Colonic mucosa (tissue), 4 donors: ENCODE measurements around the gene SCRN1. TPM values are rescaled to one million over a fixed set of nuclear protein-coding genes. Genes with fewer than 3 reads are reported as not detected.

Experiments used
- DNase-seq: peaks from one replicate; pipeline ENCODE4 v3.0.0-alpha.2; 2020
- H3K27ac ChIP-seq: fragments of 200-600 bp; one replicate; pipeline ENCODE4 v1.8.0; 2021
- H3K27me3 ChIP-seq: fragments of 200-600 bp; one replicate; pipeline ENCODE4 v1.8.0; 2021
- H3K36me3 ChIP-seq: fragments of 200-600 bp; one replicate; pipeline ENCODE4 v1.8.0; 2021
- H3K4me1 ChIP-seq: fragments of 200-600 bp; one replicate; pipeline ENCODE4 v1.8.0; 2021; ENCODE audit warnings: mild to moderate bottlenecking
- H3K4me3 ChIP-seq: fragments of 200-600 bp; one replicate; pipeline ENCODE4 v1.8.0; 2021
- H3K9ac ChIP-seq, 2 donors: one replicate each; pipeline ENCODE4 v1.7.0; 2013; ENCODE audit warnings: control low read depth in 2 of 2, low read depth in 2 of 2, low read length in 2 of 2
- H3K9me3 ChIP-seq: fragments of 200-600 bp; one replicate; pipeline ENCODE4 v1.8.0; 2021
- CTCF ChIP-seq: fragments of 200-600 bp; IDR thresholded peaks from one replicate; pipeline ENCODE4 v1.8.0; 2022; ENCODE audit warnings: antibody characterized with exemption, mild to moderate bottlenecking
- intact Hi-C: fragments of 100-400 bp; cut with DNase I; formaldehyde crosslinking; loops from one replicate; pipeline ENCODE4 v1.14.1; 2022
- total RNA-seq, 2 donors: library from RNA; stranded (reverse); fragmentation: NEBNext Ultra II Directional in 1 of 2; extraction: Animal tissue kit (Norgen Biotek cat#: 25700) in 1 of 2; gene quantifications; one replicate each; pipeline ENCODE4 v1.2.1, GENCODE V29; 2021
- donor health status: healthy.
- donor health status: DM: no; HTN: no; CAD: no.
- donor health status: DM: no; HTN: no; CAD: no.

The SCRN1 gene
- total RNA-seq, 2 donors from 2014 or later: 13.2 to 17.1 TPM

DNA sequence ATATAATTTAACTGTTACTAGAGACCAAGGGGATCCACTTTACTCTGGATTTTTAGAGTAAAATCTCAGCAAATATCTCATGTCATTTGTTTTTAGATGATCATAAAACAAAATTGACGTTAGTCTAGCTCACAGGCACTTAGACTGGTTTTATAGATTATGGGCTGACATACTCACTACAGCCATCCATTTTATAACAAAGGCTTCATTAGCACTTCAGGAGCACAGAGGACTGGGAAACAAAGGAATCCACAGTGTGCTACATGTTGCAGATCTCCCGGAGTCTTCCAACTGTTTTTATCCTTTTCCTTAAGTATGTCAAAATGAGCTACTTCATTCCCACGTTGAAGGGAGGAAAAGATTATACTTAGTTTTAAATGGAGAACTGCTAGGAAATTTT, 15.9 kb upstream of the SCRN1 start:
- Histone ChIP-seq H3K9me3 (no peaks in the 10 kb centered on the region), H3K27me3 (no peaks in the 10 kb centered on the region), H3K9ac (no peak overlapping the region), H3K27ac (no peak overlapping the region), H3K4me1 (no peaks in the 10 kb centered on the region), H3K36me3 (no peaks in the 10 kb centered on the region), H3K4me3 (no peak overlapping the region)
- DNase-seq: no peak
- TF ChIP-seq CTCF: no peak
- intact Hi-C loops: no loop called here

DNA sequence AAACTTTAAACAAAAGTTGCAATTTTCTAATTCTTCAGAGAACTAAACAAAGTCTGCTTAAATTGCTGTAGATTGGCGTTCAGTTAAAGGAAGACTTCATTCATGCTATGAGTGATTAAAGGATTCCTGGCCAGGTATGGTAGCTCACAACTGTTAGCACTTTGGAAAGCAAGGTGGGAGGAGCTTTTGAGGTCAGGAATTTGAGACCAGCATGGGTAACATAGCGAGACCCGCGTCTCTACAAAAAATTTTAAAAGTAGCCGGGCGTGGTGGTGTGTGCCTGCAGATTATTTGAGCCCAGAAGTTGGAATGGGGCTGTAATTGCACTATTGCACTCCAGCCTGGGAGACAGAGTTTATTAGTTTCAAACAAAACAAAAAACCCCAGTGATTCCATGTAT, 13.5 kb upstream of the SCRN1 start:
- intact Hi-C loops: no loop called here
- Histone ChIP-seq H3K9ac (no peak overlapping the region), H3K9me3 (no peaks in the 10 kb centered on the region), H3K36me3 (no peaks in the 10 kb centered on the region), H3K27me3 (no peaks in the 10 kb centered on the region), H3K4me3 (no peak overlapping the region), H3K4me1 (no peaks in the 10 kb centered on the region), H3K27ac (no peak overlapping the region)
- DNase-seq: no peak
- no peak for TF ChIP-seq CTCF

DNA sequence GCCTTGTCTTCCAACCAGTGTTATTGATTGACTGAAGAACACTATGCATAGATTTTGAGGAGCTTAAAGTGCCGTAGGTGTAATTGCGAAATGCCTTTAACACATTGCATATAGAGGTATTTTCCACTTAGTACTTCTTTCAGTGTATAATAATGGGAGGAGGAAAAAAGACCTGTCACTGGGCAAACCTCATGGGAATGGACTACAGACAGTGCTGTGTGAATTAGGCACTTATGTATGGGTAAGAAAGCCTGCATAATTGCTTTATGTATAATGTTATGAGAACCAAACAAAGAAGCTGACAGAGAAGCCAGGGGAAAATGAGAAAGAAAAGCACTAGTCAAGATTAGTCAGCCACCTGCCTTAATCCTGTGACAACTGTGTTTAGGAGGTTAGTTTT, 12.4 kb upstream of the SCRN1 start:
- intact Hi-C loops: no loop called here
- Histone ChIP-seq H3K27me3 (no peaks in the 10 kb centered on the region), H3K4me3 (no peak overlapping the region), H3K9ac (no peak overlapping the region), H3K9me3 (no peaks in the 10 kb centered on the region), H3K27ac (no peak overlapping the region), H3K36me3 (no peaks in the 10 kb centered on the region), H3K4me1 (no peaks in the 10 kb centered on the region)
- no peak for TF ChIP-seq CTCF
- no peak for DNase-seq

- Histone ChIP-seq H3K36me3 (no peaks in the 10 kb centered on the region), H3K27ac (no peak overlapping the region), H3K4me1 (no peaks in the 10 kb centered on the region), H3K9ac (no peak overlapping the region), H3K4me3 (no peak overlapping the region), H3K27me3 (no peaks in the 10 kb centered on the region), H3K9me3 (no peaks in the 10 kb centered on the region)
- DNase-seq: no peak
- intact Hi-C loops: no loop called here
- TF ChIP-seq CTCF: no peak
Observed at GRCh38 chr7:29998489-29998888, 8.9 kb upstream of the SCRN1 start.

GRCh38 chr7:29996321-29996720, 6.7 kb upstream of the SCRN1 start:
- Histone ChIP-seq H3K9ac (no peak overlapping the region), H3K27ac (no peak overlapping the region), H3K36me3 (no peaks in the 10 kb centered on the region), H3K4me3 (no peak overlapping the region), H3K4me1 (no peaks in the 10 kb centered on the region), H3K9me3 (no peaks in the 10 kb centered on the region), H3K27me3 (no peaks in the 10 kb centered on the region)
- intact Hi-C loops: no loop called here
- DNase-seq: no peak
- no peak for TF ChIP-seq CTCF

- no peak overlapping the region for H3K4me3 ChIP-seq
- TF ChIP-seq CTCF: no peak
- H3K27me3 ChIP-seq: no peaks in the 10 kb centered on the region
- intact Hi-C loops: no loop called here
- no peaks in the 10 kb centered on the region for H3K9me3 ChIP-seq
- no peak overlapping the region for H3K9ac ChIP-seq
- H3K36me3 ChIP-seq: no peaks in the 10 kb centered on the region
- no peaks in the 10 kb centered on the region for H3K4me1 ChIP-seq
- DNase-seq: no peak
- H3K27ac ChIP-seq: no peak overlapping the region
Observed at GRCh38 chr7:29995652-29996051, 6.1 kb upstream of the SCRN1 start.
